ENCODE data around the gene EPB41L4A.

The EPB41L4A gene

DNA sequence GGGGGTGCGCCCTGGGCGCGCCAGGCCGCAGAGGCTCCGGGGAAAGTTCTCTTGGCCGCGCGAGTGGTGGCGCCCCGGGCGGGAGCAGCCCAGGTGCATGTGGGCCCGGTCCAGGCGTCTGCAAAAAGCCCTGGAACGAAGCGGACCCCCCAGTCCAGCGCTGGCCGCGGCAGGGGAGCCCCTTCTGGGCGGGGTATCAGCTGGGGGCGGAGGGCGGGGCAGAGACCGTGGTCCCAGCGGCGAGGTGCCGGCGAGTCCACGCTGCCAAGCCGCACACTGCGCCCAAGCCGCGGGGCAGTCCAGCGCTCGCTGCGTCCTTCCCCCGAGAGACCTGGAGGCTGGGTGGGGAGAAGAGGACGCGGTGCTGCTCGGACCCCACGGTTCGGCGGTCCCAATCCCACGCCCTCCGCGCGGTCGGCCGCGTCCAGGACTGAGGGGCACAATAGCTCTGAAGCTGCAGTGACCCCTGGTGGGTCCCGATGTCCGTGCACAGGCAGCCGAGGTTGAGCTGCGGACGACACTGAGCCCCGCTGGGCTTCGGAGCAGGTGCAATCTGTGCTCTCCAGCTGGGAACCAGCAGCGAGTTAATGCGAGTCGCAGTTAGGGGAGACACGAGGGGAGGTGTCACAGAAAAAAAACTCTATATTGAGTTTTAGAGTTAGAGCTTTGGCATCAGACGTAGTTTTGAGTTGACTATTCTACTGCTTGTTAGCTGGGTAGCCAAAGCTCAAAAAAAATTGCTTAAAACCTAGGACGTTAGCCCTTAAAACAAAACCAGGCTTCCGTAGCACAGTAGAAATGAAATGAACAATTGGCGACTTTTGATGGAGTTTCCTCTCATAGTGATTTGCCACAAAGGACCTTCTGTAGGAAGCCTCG lies 1.1 kb upstream of the EPB41L4A start (continued):
- TF ChIP-seq ZBTB44 (tag by site-specific recombination; IDR thresholded peaks at IDR 0.05), result 0 out of 2 replicates have a peak, but pooled peaks have one; percentile 14
- peak; percentile 51; the same call in 1 of the 2 replicates for TF ChIP-seq ZNF362 (tag by site-specific recombination; IDR thresholded peaks at IDR 0.05)
- TF ChIP-seq ZNF433 (tag by site-specific recombination; IDR thresholded peaks at IDR 0.05; ENCODE audit: low read depth), result no peak
- TF ChIP-seq, protein P1, sequence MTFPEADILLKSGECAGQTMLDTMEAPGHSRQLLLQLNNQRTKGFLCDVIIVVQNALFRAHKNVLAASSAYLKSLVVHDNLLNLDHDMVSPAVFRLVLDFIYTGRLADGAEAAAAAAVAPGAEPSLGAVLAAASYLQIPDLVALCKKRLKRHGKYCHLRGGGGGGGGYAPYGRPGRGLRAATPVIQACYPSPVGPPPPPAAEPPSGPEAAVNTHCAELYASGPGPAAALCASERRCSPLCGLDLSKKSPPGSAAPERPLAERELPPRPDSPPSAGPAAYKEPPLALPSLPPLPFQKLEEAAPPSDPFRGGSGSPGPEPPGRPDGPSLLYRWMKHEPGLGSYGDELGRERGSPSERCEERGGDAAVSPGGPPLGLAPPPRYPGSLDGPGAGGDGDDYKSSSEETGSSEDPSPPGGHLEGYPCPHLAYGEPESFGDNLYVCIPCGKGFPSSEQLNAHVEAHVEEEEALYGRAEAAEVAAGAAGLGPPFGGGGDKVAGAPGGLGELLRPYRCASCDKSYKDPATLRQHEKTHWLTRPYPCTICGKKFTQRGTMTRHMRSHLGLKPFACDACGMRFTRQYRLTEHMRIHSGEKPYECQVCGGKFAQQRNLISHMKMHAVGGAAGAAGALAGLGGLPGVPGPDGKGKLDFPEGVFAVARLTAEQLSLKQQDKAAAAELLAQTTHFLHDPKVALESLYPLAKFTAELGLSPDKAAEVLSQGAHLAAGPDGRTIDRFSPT (tag by site-specific recombination; IDR thresholded peaks at IDR 0.05), result 0 out of 2 replicates have a peak, but pooled peaks have one; percentile 45
- TF ChIP-seq ZNF837 (tag by site-specific recombination; IDR thresholded peaks at IDR 0.05), result no peak
- peak; percentile 70; the same call in 1 of the 2 replicates for TF ChIP-seq BCL11B (tag by site-specific recombination; IDR thresholded peaks at IDR 0.05; ENCODE audit: low read depth)
- peak; percentile 72 for TF ChIP-seq ZBTB8A (tag by site-specific recombination; IDR thresholded peaks at IDR 0.05)
- no peak for TF ChIP-seq PRDM6 (tag by site-specific recombination; IDR thresholded peaks at IDR 0.05)
- no peak; the same call in 1 of the 2 replicates for TF ChIP-seq ZNF768 (tag by site-specific recombination; IDR thresholded peaks at IDR 0.05)
- TF ChIP-seq ZNF514 (tag by site-specific recombination; IDR thresholded peaks at IDR 0.05), result no peak
- TF ChIP-seq, protein P2, sequence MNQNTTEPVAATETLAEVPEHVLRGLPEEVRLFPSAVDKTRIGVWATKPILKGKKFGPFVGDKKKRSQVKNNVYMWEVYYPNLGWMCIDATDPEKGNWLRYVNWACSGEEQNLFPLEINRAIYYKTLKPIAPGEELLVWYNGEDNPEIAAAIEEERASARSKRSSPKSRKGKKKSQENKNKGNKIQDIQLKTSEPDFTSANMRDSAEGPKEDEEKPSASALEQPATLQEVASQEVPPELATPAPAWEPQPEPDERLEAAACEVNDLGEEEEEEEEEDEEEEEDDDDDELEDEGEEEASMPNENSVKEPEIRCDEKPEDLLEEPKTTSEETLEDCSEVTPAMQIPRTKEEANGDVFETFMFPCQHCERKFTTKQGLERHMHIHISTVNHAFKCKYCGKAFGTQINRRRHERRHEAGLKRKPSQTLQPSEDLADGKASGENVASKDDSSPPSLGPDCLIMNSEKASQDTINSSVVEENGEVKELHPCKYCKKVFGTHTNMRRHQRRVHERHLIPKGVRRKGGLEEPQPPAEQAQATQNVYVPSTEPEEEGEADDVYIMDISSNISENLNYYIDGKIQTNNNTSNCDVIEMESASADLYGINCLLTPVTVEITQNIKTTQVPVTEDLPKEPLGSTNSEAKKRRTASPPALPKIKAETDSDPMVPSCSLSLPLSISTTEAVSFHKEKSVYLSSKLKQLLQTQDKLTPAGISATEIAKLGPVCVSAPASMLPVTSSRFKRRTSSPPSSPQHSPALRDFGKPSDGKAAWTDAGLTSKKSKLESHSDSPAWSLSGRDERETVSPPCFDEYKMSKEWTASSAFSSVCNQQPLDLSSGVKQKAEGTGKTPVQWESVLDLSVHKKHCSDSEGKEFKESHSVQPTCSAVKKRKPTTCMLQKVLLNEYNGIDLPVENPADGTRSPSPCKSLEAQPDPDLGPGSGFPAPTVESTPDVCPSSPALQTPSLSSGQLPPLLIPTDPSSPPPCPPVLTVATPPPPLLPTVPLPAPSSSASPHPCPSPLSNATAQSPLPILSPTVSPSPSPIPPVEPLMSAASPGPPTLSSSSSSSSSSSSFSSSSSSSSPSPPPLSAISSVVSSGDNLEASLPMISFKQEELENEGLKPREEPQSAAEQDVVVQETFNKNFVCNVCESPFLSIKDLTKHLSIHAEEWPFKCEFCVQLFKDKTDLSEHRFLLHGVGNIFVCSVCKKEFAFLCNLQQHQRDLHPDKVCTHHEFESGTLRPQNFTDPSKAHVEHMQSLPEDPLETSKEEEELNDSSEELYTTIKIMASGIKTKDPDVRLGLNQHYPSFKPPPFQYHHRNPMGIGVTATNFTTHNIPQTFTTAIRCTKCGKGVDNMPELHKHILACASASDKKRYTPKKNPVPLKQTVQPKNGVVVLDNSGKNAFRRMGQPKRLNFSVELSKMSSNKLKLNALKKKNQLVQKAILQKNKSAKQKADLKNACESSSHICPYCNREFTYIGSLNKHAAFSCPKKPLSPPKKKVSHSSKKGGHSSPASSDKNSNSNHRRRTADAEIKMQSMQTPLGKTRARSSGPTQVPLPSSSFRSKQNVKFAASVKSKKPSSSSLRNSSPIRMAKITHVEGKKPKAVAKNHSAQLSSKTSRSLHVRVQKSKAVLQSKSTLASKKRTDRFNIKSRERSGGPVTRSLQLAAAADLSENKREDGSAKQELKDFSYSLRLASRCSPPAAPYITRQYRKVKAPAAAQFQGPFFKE (tag by site-specific recombination; IDR thresholded peaks at IDR 0.05; ENCODE audit: borderline replicate concordance), result no peak
- peak; percentile 78; the same call in 1 of the 2 replicates for TF ChIP-seq KLF7 (tag by site-specific recombination; IDR thresholded peaks at IDR 0.05; ENCODE audit: borderline replicate concordance)
- TF ChIP-seq ZBTB26 (tag by site-specific recombination; optimal IDR thresholded peaks at IDR 0.05), result no peak
- TF ChIP-seq ZNF623 (tag by site-specific recombination; IDR thresholded peaks at IDR 0.05), result no peak
- no peak for TF ChIP-seq ZNF202 (tag by site-specific recombination; IDR thresholded peaks at IDR 0.05; ENCODE audit: borderline replicate concordance)
- peak; percentile 49; the same call in 1 of the 2 replicates for TF ChIP-seq ZNF777 (tag by site-specific recombination; IDR thresholded peaks at IDR 0.05; ENCODE audit: borderline replicate concordance)
- TF ChIP-seq ZBTB17 (tag by site-specific recombination; IDR thresholded peaks at IDR 0.05), result peak; percentile 90
- peak; percentile 22; the same call in 1 of the 2 replicates for TF ChIP-seq ZNF660 (tag by site-specific recombination; IDR thresholded peaks at IDR 0.05)
- TF ChIP-seq ZNF600 (tag by site-specific recombination; IDR thresholded peaks at IDR 0.05), result peak; percentile 43; the same call in 1 of the 2 replicates
- no peak for TF ChIP-seq ZNF140 (tag by site-specific recombination; IDR thresholded peaks at IDR 0.05)
- no peak for TF ChIP-seq ZNF112 (tag by site-specific recombination; IDR thresholded peaks at IDR 0.05)
- no peak for TF ChIP-seq WT1 (tag by site-specific recombination; IDR thresholded peaks at IDR 0.05)
- no peak for TF ChIP-seq ZNF704 (tag by site-specific recombination; IDR thresholded peaks at IDR 0.05)

Data from HEK293 (cell line).